ENCODE results near the gene RASGRP3. TPM values are rescaled to one million over a fixed set of nuclear protein-coding genes. Genes with fewer than 3 reads are reported as not detected.
"Not testable (repeated sequence)": the region's sequence is repeated elsewhere in the genome, so short reads cannot be mapped to it uniquely, and the experiment has no call there.

Gene RASGRP3
- total RNA-seq, 1 donor from 2014 or later, result 14.1 TPM

DNA sequence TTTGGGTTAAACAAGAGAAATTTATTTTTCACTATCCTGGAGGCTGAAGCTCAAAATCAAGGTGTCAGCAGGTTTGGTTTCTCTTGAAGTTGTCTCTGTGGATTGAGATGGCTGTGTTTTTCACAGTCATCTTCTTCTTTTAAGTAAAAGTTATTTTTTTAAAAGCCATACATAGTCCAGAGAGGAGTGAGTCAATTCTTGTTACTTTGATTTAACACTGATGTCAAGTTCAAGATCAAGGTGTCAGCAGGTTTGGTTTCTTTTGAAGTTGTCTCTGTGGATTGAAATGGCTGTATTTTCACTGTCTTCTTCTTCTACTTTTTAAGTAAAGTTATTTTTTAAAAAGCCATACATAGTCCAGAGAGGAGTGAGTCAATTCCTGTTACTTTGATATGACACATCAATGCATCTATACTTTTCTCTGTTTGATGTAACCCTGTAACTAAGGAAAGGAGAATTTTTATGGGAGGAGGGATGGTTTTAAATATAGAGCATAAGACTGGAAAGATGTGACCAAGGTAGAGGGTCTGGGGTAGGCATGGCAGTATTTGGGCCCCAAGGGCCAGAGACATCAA lies 22.5 kb upstream of the RASGRP3 start:
- intact Hi-C loops (cut with micrococcal nuclease), result no loop called here

DNA sequence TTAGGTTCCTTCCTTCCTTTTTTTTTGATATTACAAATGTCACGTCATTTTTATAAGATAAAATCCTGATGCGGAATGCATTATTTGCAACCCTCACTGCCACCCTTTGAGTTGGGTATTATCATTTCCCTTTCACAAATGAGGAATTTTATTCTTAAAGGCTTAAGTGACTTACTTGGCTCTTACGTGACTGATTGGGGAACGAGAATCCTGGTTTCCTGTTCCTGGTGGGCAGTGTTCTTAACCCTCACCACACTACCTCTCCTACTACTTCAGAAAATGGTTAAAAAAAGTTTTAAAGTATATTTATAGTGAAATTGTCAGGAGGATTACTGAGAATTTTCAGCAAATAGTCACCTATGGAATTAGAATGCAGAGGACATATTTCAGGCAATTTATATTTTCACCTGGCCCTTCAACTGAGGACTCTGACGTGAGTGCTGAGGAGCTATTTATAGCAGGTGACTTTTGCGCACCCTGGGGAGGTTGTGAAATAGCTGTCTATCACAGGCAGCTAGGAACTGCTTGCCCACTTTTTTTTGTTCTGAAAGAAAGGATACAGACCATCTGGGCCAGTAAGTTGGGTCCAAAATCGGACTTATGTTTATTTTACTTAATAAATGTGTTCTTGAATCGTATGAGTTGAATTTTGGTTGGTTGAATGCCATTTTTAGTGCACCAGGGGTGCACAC lies 18.7 kb upstream of the RASGRP3 start:
- intact Hi-C loops (cut with micrococcal nuclease), result no loop called here

GRCh38 chr2:33458248-33458819 lies 18.1 kb upstream of the RASGRP3 start:
- intact Hi-C loops (cut with micrococcal nuclease), result no loop called here

GRCh38 chr2:33459745-33460144 lies 16.7 kb upstream of the RASGRP3 start:
- intact Hi-C loops (cut with micrococcal nuclease), result no loop called here

GRCh38 chr2:33462512-33462911 lies 13.9 kb upstream of the RASGRP3 start:
- intact Hi-C loops (cut with micrococcal nuclease), result not testable (repeated sequence)

DNA sequence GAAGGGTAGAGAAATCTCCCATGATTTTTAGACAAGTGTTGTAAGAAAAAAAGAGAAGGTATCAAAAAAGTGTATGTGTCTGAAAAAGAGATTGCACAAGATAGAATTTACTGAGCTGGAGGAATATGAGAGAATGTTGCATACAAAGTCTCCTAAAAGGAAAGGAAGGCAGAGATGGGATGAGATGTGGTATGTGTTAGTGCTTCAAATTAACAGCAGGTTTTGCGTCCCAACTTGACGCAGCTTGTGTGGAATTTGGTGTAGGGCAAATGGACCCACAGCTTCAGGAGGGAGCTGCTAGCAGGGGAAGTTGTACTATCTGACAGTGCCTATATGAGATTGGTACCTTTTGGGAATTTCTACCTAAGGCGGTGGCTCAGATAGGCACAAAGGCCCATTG lies 9.0 kb upstream of the RASGRP3 start:
- intact Hi-C loops (cut with micrococcal nuclease), result no loop called here

GRCh38 chr2:33469238-33469637 lies 7.2 kb upstream of the RASGRP3 start:
- intact Hi-C loops (cut with micrococcal nuclease), result no loop called here

GRCh38 chr2:33475224-33476130 lies 972 bp upstream of the RASGRP3 start:
- intact Hi-C loops (cut with micrococcal nuclease), result loop anchor here (1.0 to 5.0 kb wide), 13 partner anchors 22 to 1308 kb away; partner anchors contain the start of genes BIRC6, FAM98A, LTBP1 and SLC30A6

GRCh38 chr2:33476793-33477190 lies 343 bp downstream of the RASGRP3 start:
- intact Hi-C loops (cut with micrococcal nuclease), result loop anchor here (1.0 to 5.0 kb wide), 11 partner anchors 21 to 1309 kb away; partner anchors contain the start of genes BIRC6, FAM98A, SLC30A6 and TTC27

DNA sequence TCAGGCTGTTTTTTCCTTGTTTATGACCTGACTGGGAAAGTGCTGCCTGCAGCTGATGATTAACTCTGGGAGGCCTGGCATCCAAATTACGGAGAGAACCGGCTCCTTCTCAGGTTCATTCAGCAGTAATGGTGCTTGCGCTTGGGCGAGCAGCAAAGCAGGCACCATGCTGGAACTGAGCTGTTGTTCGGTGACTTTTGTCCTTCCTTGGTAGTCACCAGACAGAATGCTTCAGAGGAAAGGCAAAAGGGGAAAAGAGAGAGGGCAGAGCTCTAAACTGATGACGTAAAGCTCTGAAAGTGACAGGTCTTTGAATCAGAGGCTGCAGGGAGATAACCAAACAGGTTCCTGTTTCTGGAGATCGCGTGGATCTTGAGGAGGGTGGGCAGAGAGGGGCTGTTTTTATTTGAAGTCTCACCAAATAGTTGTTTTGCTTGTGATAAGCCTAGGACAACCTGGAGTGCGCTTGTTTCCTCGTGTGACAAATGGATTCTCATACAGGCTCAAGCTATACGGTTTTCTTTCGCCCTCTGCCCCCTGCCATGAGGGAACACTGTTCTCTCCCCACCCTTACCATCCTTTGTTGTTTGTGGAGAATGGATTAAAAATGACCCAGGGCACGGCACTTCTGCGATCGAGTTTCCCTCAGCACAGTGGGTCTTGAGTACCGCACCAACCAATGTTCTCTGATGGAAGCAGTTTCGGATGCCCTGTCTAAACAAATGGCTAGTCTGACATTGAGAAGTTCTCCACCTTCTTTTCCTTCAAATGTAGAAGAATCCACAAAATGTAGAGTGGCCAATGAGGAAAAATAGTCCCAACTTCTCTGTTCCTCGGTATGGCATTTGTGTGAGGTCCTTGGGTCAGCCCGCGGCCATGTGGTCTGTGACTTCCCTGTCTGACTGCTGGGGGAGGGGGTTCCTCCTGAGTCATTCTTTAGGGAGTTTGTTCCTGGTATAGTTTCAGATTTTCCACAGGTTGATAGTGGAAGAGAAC lies 1.3 kb downstream of the RASGRP3 start:
- intact Hi-C loops (cut with micrococcal nuclease), result loop anchor here (2.0 to 5.0 kb wide), 8 partner anchors 80 to 1310 kb away; partner anchors contain the start of genes BIRC6, SLC30A6, TTC27 and YIPF4

DNA sequence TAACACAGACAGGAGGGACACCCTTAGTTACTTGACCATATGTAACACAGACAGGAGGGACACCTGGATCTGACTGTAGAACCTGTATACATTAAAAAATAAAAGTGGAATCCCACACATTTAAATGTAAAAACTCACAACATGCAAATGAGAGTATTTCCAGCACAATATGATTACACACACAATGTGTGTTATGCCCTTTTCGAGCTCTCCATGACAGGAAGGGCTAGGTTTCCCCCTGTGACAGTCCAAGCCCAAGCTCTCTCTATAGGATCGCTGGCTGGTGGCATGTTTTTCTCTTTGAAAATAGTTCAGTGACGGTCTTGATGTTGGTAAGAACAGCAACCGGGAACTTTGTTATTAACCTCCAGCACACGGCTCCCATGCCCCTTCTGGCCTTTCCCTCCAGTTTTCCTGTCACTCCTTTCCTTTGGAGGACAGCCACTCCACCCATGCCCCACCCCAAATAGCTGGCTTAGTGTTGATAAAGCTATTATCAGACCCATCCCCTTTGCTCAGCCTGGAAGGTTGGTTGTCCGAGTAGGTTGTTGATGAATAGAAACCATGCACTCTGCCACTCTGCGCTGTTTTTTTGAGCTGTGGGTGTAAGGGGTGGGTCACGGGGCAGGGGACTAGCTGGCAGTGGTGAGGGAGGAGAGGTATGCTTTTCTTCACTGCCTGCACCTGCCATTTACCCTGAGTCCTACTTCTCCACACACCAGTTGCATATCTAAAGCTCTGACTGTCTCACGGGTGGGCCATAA lies 2.7 kb downstream of the RASGRP3 start:
- intact Hi-C loops (cut with micrococcal nuclease), result loop anchor here (1.0 to 5.0 kb wide), 8 partner anchors 82 to 1312 kb away; partner anchors contain the start of genes BIRC6, SLC30A6 and YIPF4

GRCh38 chr2:33482518-33482917 lies 6.1 kb downstream of the RASGRP3 start:
- intact Hi-C loops (cut with micrococcal nuclease), result no loop called here

GRCh38 chr2:33484042-33484621 lies 7.7 kb downstream of the RASGRP3 start:
- intact Hi-C loops (cut with micrococcal nuclease), result no loop called here

GRCh38 chr2:33485051-33485450 lies 8.6 kb downstream of the RASGRP3 start:
- intact Hi-C loops (cut with micrococcal nuclease), result no loop called here

GRCh38 chr2:33486544-33486943 lies 10.1 kb downstream of the RASGRP3 start:
- intact Hi-C loops (cut with micrococcal nuclease), result no loop called here

DNA sequence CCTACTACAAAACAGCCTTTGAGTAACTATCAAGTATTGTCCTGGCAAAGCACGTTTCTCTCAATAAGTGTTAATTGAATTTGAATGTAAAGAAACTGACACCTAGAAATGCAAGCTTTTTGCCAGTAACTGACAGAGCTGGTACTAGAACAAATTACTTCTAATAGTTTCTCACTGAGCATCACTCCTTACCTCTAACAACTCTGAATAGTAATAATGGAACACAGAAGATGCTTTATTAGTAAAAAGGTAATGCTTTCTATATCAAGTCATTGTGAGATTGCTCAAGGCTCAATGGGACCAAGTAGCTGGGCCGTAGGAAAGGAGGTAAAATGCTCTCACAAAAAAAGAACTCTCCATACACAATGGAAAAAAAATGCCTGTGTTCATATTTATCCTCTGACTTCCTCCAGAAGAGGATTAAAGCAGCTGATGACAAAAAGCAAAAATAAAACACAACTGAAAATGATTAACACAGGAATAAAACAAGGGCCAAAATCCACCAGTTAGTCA lies 11.8 kb downstream of the RASGRP3 start:
- intact Hi-C loops (cut with micrococcal nuclease), result loop anchor here (1.0 kb wide), 1 partner anchor 9 kb away; no protein-coding TSS in a partner anchor

- intact Hi-C loops (cut with micrococcal nuclease), result loop anchor here (1.0 kb wide), 1 partner anchor 8 kb away; no protein-coding TSS in a partner anchor
These were observed 12.5 kb downstream of the RASGRP3 start for GRCh38 chr2:33488715-33489540.

Data from T-helper 1 cell treated with Interleukin-12 subunit alpha and Interleukin-12 subunit beta and Interleukin-4 antibody, amounts not matched to agents 30 ng/mL and 1 ng/mL, for 36 hours (primary cell).